ENCODE measurements around the gene MAGI1. TPM values are rescaled to one million over a fixed set of nuclear protein-coding genes. Genes with fewer than 3 reads are reported as not detected.

The MAGI1 gene
- total RNA-seq, 2 donors from 2014 or later: 37.5 to 51.6 TPM

GRCh38 chr3:65761446-65762234 is 277.1 kb downstream of the MAGI1 start:
- intact Hi-C loops (cut with DNase I): no loop called here
- Histone ChIP-seq H3K36me3 (no peaks in the 10 kb centered on the region), H3K4me1 (replicated peaks) (no peaks in the 10 kb centered on the region), H3K27ac (no peak overlapping the region), H3K4me3 (no peak overlapping the region), H3K27me3 (replicated peaks; ENCODE audit: insufficient read depth) (no peaks in the 10 kb centered on the region), H3K9me3 (no peaks in the 10 kb centered on the region)
- 80% methylated on average over 9 of the region's 9 CpGs for WGBS
- TF ChIP-seq, protein P1, sequence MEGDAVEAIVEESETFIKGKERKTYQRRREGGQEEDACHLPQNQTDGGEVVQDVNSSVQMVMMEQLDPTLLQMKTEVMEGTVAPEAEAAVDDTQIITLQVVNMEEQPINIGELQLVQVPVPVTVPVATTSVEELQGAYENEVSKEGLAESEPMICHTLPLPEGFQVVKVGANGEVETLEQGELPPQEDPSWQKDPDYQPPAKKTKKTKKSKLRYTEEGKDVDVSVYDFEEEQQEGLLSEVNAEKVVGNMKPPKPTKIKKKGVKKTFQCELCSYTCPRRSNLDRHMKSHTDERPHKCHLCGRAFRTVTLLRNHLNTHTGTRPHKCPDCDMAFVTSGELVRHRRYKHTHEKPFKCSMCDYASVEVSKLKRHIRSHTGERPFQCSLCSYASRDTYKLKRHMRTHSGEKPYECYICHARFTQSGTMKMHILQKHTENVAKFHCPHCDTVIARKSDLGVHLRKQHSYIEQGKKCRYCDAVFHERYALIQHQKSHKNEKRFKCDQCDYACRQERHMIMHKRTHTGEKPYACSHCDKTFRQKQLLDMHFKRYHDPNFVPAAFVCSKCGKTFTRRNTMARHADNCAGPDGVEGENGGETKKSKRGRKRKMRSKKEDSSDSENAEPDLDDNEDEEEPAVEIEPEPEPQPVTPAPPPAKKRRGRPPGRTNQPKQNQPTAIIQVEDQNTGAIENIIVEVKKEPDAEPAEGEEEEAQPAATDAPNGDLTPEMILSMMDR (IDR thresholded peaks at IDR 0.05): no peak
- TF ChIP-seq POLR2AphosphoS5 (IDR thresholded peaks at IDR 0.05) (no peak), POLR2A (IDR thresholded peaks at IDR 0.05) (no peak)
- no peak for DNase-seq (ENCODE audit: low spot score)

- intact Hi-C loops (cut with DNase I): no loop called here
- no peak for TF ChIP-seq POLR2AphosphoS5 (IDR thresholded peaks at IDR 0.05)
- TF ChIP-seq, protein P1 (IDR thresholded peaks at IDR 0.05): no peak
- TF ChIP-seq POLR2A (IDR thresholded peaks at IDR 0.05): no peak
Measured at GRCh38 chr3:65758876-65759598, 279.7 kb downstream of the MAGI1 start.

GRCh38 chr3:65758438-65758837 is 280.3 kb downstream of the MAGI1 start:
- Histone ChIP-seq H3K4me3 (no peak overlapping the region), H3K4me1 (replicated peaks) (no peaks in the 10 kb centered on the region), H3K9me3 (no peaks in the 10 kb centered on the region), H3K27me3 (replicated peaks; ENCODE audit: insufficient read depth) (no peaks in the 10 kb centered on the region), H3K36me3 (no peaks in the 10 kb centered on the region), H3K27ac (no peak overlapping the region)
- TF ChIP-seq POLR2A (IDR thresholded peaks at IDR 0.05) (no peak), POLR2AphosphoS5 (IDR thresholded peaks at IDR 0.05) (no peak)
- TF ChIP-seq, protein P1 (IDR thresholded peaks at IDR 0.05): no peak
- 90% methylated on average over 5 of the region's 5 CpGs for WGBS
- no peak for DNase-seq (ENCODE audit: low spot score)
- intact Hi-C loops (cut with DNase I): no loop called here

More at GRCh38 chr3:65758876-65759598, 279.7 kb downstream of the MAGI1 start:
- Histone ChIP-seq H3K4me1 (replicated peaks) (no peaks in the 10 kb centered on the region), H3K27ac (no peak overlapping the region), H3K4me3 (no peak overlapping the region), H3K9me3 (no peaks in the 10 kb centered on the region), H3K27me3 (replicated peaks; ENCODE audit: insufficient read depth) (no peaks in the 10 kb centered on the region), H3K36me3 (no peaks in the 10 kb centered on the region)
- no peak for DNase-seq (ENCODE audit: low spot score)
- 83% methylated on average over 3 of the region's 3 CpGs for WGBS

- H3K4me1 ChIP-seq (replicated peaks): no peaks in the 10 kb centered on the region
- no peaks in the 10 kb centered on the region for H3K9me3 ChIP-seq
- 100% methylated on average over 1 of the region's 1 CpG for WGBS
- H3K27me3 ChIP-seq (replicated peaks; ENCODE audit: insufficient read depth): no peaks in the 10 kb centered on the region
- no peaks in the 10 kb centered on the region for H3K36me3 ChIP-seq
- no peak for DNase-seq (ENCODE audit: low spot score)
- intact Hi-C loops (cut with DNase I): no loop called here
- no peak overlapping the region for H3K4me3 ChIP-seq
- TF ChIP-seq, protein P1 (IDR thresholded peaks at IDR 0.05): no peak
- TF ChIP-seq POLR2A (IDR thresholded peaks at IDR 0.05) (no peak), POLR2AphosphoS5 (IDR thresholded peaks at IDR 0.05) (no peak)
- H3K27ac ChIP-seq: no peak overlapping the region
Measured at GRCh38 chr3:65752636-65753035, 286.1 kb downstream of the MAGI1 start.

Data from prostate gland (tissue), 2 donors.